Measurements from ENCODE around the gene AIF1L.

GRCh38 chr9:131046581-131047202, 49.6 kb upstream of the AIF1L start:
- TF ChIP-seq CTCF (IDR thresholded peaks at IDR 0.05) (peak; percentile 83 to 94 (median 87)), EP300 (IDR thresholded peaks at IDR 0.05) (no peak)
